Esophagus mucosa (tissue), 1 donor: Measurements from ENCODE around the gene RETREG3. TPM values are rescaled to one million over a fixed set of nuclear protein-coding genes. Genes with fewer than 3 reads are reported as not detected.
"Not testable (repeated sequence)": the region's sequence is repeated elsewhere in the genome, so short reads cannot be mapped to it uniquely, and the experiment has no call there.

Experiments used
- ATAC-seq: fragments of 200-7000 bp; cut with Tn5 transposase; one replicate; pipeline ENCODE4 v1.9.1; 2020
- total RNA-seq: library from RNA; stranded (reverse); gene quantifications from one replicate; pipeline ENCODE4 v1.2.4, GENCODE V29; 2023
- donor health status: DM: yes; HTN: yes; CAD: no.

The RETREG3 gene
- total RNA-seq, 1 donor from 2014 or later: 53.6 TPM

DNA sequence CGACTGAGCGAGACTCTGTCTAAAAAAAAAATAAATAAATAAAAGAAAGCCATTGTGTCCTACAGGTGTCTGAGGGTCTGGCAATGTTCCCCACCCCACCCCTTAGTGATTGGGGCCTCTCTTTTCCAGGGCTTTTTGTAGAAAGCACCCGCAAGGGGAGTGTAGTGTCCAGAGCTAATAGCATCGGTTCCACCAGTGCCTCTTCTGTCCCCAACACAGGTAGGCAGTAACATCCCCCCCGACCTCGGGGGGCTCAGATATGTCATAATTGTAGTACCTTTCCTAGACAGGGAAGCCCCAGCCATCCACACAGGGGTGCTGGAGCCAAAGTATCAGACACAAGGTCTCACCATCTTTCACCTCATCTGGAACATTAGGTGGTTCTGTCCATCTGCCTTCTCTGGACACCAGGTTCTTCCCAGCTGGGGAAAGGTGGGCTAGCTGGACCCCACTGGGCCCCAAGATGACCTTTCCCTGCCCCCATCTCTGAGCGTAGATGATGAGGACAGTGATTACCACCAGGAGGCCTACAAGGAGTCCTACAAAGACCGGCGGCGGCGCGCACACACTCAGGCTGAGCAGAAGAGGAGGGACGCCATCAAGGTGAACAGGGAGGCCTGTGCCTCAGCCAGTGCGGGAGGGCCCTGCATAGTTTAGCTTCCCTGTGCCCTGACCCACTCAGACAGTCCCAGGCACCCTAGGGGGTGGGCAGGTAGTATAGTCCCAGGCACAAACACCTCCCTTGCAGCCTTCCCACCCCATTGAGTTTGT, 40.6 kb downstream of the RETREG3 start:
- no peak for ATAC-seq

DNA sequence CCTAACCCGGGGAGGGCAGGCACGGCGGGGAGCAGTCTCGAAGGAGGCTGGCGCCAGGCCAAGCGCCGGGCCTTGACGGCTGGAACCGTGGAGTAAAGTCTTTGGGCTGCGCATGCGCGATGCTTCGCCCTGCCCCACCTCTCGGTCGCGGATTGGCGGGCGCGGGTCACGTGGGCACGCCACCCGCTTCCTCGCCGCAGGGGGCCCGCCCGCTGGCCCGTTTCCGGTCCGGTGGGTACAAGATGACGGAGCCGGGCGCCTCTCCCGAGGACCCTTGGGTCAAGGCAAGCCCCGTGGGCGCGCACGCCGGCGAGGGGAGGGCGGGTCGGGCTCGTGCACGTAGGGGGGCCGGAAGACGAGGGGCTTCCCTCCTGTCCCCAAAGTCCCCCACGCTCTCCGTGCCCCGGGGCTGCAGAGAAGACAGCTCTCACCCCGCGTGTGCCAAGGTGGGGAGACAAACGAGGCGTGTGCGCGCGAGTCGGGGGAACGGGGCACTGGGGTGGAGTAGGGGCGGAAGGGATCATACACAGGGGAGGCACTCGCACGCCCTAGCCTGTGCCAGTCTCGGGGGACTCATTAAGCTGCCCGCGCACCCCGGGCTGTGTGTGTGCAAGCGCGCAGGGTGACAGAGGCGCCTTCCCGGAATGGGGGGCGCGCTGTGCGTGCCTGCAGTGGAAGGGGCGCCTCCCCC, 42.1 kb downstream of the RETREG3 start, which contains the start of gene MLX:
MLX (plus strand) TSS at position 218 of the 691 bp plus-strand sequence; CDS start at position 243, 25 bp downstream.
- ATAC-seq: peak; percentile 65

- no peak for ATAC-seq
These were observed 42.8 kb downstream of the RETREG3 start for GRCh38 chr17:42566215-42566882.

GRCh38 chr17:42565523-42566214, 43.5 kb downstream of the RETREG3 start:
- no peak for ATAC-seq

- ATAC-seq: no peak
These were observed 44.2 kb downstream of the RETREG3 start for GRCh38 chr17:42564815-42565522.

GRCh38 chr17:42563950-42564349, 45.2 kb downstream of the RETREG3 start:
- no peak for ATAC-seq

- ATAC-seq: no peak
These were observed 45.6 kb downstream of the RETREG3 start for GRCh38 chr17:42563543-42563942.

DNA sequence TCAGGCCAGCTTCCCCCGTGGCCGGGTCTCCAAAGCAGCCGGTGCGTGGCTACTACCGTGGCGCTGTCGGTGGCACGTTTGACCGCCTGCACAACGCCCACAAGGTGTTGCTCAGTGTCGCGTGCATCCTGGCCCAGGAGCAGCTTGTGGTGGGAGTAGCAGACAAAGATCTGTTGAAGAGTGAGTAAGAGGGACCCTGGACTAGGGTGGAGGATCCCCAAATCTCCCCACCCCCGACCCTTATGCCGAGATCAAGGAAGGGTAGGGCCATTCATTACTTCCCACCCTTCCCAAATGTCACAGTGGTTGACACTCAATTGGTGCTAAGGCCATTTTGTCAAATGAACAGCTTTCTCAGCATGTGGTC, 46.0 kb downstream of the RETREG3 start:
- ATAC-seq: no peak

- peak; percentile 11 for ATAC-seq
These were observed 46.6 kb downstream of the RETREG3 start for GRCh38 chr17:42562388-42563142.

DNA sequence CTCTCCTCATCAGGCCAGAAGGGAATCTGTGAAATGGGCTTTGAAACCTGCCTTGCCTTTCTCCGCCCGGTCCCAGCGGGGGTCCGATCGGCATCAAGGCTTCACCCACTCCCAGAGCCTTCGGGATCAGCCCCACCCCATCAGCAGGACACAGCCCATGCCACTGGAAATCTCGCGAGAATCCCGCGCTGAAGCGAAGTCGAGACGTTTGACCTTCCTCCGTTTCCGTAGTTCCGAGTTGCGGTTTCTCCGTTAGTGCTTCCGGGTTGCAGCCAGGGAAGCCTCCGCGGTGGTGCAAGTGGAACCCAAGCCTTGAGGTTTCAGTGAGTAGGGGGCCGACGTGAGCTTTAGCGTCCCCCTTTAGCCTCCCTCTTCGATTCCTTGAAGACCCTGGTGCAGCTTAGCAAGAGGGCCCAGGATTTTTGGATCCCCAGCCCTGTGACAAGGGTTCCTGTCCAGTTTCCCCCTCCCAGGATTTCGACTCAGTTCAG, 47.2 kb downstream of the RETREG3 start, which contains the start of gene COASY:
COASY (plus strand) TSS at position 252 of the 491 bp plus-strand sequence. CDS start 475 bp downstream, outside the sequence.
- ATAC-seq: peak; percentile 74

GRCh38 chr17:42560246-42560645, 48.9 kb downstream of the RETREG3 start:
- ATAC-seq: no peak

DNA sequence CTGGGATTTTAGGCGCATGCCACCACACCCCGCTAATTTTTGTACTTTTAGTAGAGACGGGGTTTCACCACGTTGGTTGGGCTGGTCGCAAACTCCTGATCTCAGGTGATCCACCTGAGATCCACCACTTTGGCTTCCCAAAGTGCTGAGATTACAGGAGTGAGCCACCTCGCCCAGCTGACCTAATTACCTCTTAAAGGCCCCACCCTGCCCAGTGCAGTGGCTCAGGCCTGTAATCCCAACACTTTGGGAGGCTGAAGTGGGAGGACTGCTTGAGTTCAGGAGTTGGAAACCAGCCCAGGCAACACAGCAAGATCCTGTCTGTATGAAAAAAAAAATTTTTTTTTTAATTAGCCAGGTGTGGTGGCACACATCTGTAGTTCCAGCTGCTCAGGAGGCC, 50.1 kb downstream of the RETREG3 start:
- ATAC-seq: no peak

- not testable (repeated sequence) for ATAC-seq
These were observed 53.1 kb downstream of the RETREG3 start for GRCh38 chr17:42555961-42556617.

DNA sequence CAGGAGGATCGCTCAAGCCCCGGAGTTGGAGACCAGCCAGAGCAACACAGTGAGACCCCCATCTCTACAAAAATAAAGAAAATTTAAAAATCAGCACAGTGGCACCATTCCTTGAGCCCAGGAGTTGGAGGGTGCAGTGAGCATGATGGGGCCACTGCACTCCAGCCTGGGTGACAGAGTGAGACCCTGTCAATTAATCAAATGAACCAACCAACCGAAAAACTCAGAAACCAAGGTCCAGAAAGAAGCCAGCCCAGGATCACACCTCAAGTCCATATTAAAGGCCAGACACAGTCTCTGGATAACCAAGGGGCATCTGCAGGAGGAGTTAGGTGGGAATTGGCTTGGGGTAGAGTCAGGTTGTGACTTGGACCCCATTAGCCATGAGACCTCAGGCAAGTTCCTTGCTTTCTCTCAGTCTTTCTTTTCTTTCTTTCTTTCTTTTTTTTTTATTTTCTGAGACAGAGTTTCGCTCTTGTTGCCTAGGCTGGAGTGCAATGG, 54.0 kb downstream of the RETREG3 start:
- ATAC-seq: no peak

- peak; percentile 68 for ATAC-seq
These were observed 54.7 kb downstream of the RETREG3 start for GRCh38 chr17:42554250-42555121.

DNA sequence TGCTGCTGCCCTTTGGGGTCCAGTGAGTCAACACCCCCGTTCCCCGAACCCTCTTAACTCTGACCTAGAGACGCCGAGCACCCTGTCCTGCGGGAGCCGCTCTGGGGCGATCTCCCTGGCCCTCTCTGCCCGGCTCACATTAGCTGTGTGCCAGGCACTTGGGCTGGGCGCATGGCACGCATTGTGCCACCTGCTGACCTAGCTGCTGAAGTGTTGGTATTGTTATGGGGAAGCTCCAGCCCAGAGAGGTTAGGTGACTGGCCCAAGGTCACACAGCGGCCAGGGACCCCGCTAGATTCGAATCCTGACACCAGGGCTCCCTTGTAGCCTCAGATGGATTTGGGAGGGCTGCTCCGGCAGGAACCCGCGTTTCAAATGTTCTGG, 55.3 kb downstream of the RETREG3 start:
- peak; percentile 70 for ATAC-seq

- ATAC-seq: peak; percentile 65
These were observed 55.9 kb downstream of the RETREG3 start for GRCh38 chr17:42553161-42553818.

DNA sequence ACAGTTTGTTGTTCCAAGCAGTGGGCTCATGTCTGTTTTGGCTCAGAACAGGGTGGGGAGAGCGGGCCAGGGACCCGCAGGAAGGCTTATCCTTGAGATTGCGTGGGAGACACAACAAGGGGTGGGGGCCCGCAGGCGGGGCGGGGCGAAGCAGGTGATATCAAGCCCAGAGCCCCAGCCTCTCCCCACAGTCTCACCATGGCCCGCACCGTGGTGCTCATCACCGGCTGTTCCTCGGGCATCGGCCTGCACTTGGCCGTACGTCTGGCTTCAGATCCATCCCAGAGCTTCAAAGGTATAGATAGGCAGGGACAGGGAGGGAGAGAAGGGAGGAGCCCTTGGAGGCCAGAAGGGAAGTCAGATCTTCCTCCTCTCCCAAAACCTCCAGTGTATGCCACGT, 56.4 kb downstream of the RETREG3 start, which contains the start of gene HSD17B1:
HSD17B1 (plus strand) TSS at position 188 of the 400 bp plus-strand sequence; CDS start at position 199, 11 bp downstream.
- ATAC-seq: not testable (repeated sequence)
